ENCODE data around the gene DPP6.

Gene DPP6

DNA sequence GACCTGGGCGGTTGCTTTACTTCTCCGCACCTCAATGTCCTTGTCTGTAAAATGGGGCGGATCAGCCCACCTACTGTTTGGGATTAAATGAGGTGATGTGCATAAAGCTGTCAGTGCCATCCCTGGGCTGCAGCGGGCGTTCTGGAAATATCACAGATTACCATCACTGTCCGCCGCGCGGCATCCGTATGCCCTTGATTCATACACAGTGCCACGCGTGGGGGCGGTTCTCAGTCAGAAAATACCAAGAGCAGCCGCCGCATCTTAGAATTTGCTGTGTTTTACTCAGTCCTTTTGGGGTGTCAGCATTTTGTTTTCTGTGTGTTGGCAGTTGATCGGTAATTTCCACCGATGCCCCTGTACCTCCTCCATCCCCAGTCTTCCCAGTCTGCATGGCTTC, 338.8 kb downstream of the DPP6 start:
- Histone ChIP-seq H3K79me2 (ENCODE audit: insufficient read depth, low read depth) (no peaks in the 10 kb centered on the region), H3K27ac (no peak overlapping the region), H3K27me3 (ENCODE audit: insufficient read depth, low read depth) (no peaks in the 10 kb centered on the region), H4K20me1 (ENCODE audit: insufficient read depth) (no peaks in the 10 kb centered on the region), H3K36me3 (ENCODE audit: insufficient read depth) (no peaks in the 10 kb centered on the region), H2AFZ (ENCODE audit: low read depth) (no peak overlapping the region), H3K4me3 (IDR thresholded peaks at IDR 0.05; ENCODE audit: insufficient read depth, low read depth, low read length) (no peak overlapping the region), H3K4me2 (no peak overlapping the region), H3K4me1 (ENCODE audit: low read depth, poor library complexity, severe bottlenecking) (no peaks in the 10 kb centered on the region), H3K9ac (no peak overlapping the region)
- TF ChIP-seq CTCF (conservative IDR thresholded peaks at IDR 0.05; ENCODE audit: low read depth, low read length) = no peak

DNA sequence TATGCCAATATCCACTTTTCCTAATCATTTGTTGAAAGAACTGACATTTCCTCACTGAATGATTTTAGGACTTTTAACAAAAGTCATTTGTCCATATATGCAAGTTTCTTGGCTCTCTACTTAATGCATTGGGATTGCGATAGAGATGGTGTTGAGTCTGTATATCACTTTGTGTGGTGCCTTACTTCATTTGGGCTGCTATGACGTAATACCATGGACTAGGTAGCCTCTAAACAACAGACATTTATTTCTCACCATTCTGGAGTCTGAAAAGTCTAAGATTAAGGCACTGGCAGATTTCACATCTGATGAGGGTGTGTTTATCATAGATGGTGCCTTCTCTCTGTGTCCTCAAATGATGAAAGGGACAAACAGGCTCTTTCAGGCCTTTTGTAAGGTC, 342.6 kb downstream of the DPP6 start:
- no peak for TF ChIP-seq CTCF (conservative IDR thresholded peaks at IDR 0.05; ENCODE audit: low read depth, low read length)
- H2AFZ ChIP-seq (ENCODE audit: low read depth) = no peak overlapping the region
- H3K9ac ChIP-seq = no peak overlapping the region

GRCh38 chr7:154406312-154406711, 354.1 kb downstream of the DPP6 start:
- no peak for TF ChIP-seq CTCF (conservative IDR thresholded peaks at IDR 0.05; ENCODE audit: low read depth, low read length)
- no peaks in the 10 kb centered on the region for H3K4me1 ChIP-seq (ENCODE audit: low read depth, poor library complexity, severe bottlenecking)
- no peak overlapping the region for H3K4me3 ChIP-seq (IDR thresholded peaks at IDR 0.05; ENCODE audit: insufficient read depth, low read depth, low read length)

More for the DNA sequence above, 342.6 kb downstream of the DPP6 start:
- Histone ChIP-seq H3K4me1 (ENCODE audit: low read depth, poor library complexity, severe bottlenecking) (no peaks in the 10 kb centered on the region), H3K36me3 (ENCODE audit: insufficient read depth) (no peaks in the 10 kb centered on the region), H3K4me3 (IDR thresholded peaks at IDR 0.05; ENCODE audit: insufficient read depth, low read depth, low read length) (no peak overlapping the region), H3K4me2 (no peak overlapping the region), H3K79me2 (ENCODE audit: insufficient read depth, low read depth) (no peaks in the 10 kb centered on the region), H3K27ac (no peak overlapping the region), H4K20me1 (ENCODE audit: insufficient read depth) (no peaks in the 10 kb centered on the region), H3K27me3 (ENCODE audit: insufficient read depth, low read depth) (no peaks in the 10 kb centered on the region)

DNA sequence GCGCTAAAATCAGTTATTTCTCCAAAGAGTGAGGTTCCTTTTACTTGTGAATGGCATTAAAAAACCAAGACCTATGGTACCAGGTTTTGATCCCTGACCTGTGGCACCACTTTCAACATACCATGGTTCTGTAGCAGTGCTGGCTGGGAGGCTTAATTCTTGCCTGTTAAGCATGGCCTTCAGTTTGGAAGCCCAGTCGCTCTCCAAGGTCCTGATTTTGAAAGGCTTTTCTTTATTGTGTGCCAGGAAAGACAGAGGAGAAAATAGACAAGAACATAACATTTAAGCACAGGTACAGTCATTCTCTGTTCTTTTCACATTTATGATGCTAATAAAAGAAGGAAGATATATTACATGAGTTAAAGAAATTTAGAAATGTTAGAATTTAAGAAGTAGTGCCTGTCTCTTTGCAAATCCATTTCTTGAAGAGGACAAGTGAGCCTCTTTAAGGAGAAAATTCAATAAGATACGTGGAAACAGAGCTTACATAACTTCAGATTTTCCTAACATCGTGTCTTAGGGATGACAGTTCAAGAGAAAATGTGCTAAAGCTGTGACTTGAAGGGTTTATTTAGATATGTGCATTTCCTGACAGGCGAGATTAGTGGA, 357.6 kb downstream of the DPP6 start:
- Histone ChIP-seq H3K4me2 (no peak overlapping the region), H2AFZ (ENCODE audit: low read depth) (no peak overlapping the region), H3K79me2 (ENCODE audit: insufficient read depth, low read depth) (no peaks in the 10 kb centered on the region), H4K20me1 (ENCODE audit: insufficient read depth) (no peaks in the 10 kb centered on the region), H3K4me1 (ENCODE audit: low read depth, poor library complexity, severe bottlenecking) (no peaks in the 10 kb centered on the region), H3K27me3 (ENCODE audit: insufficient read depth, low read depth) (no peaks in the 10 kb centered on the region), H3K36me3 (ENCODE audit: insufficient read depth) (no peaks in the 10 kb centered on the region), H3K4me3 (IDR thresholded peaks at IDR 0.05; ENCODE audit: insufficient read depth, low read depth, low read length) (no peak overlapping the region), H3K9ac (no peak overlapping the region), H3K27ac (no peak overlapping the region)
- no peak for TF ChIP-seq CTCF (conservative IDR thresholded peaks at IDR 0.05; ENCODE audit: low read depth, low read length)

More at GRCh38 chr7:154406312-154406711, 354.1 kb downstream of the DPP6 start:
- no peaks in the 10 kb centered on the region for H3K36me3 ChIP-seq (ENCODE audit: insufficient read depth)
- H3K4me2 ChIP-seq = no peak overlapping the region
- H2AFZ ChIP-seq (ENCODE audit: low read depth) = no peak overlapping the region
- H3K9ac ChIP-seq = no peak overlapping the region
- no peaks in the 10 kb centered on the region for H3K79me2 ChIP-seq (ENCODE audit: insufficient read depth, low read depth)
- no peaks in the 10 kb centered on the region for H4K20me1 ChIP-seq (ENCODE audit: insufficient read depth)
- no peak overlapping the region for H3K27ac ChIP-seq
- H3K27me3 ChIP-seq (ENCODE audit: insufficient read depth, low read depth) = no peaks in the 10 kb centered on the region
